ENCODE measurements around the gene INF2. TPM values are rescaled to one million over a fixed set of nuclear protein-coding genes. Genes with fewer than 3 reads are reported as not detected.
"Not testable (repeated sequence)": the region's sequence is repeated elsewhere in the genome, so short reads cannot be mapped to it uniquely, and the experiment has no call there.

INF2 gene
- total RNA-seq, 2 experiments from 2014 or later, result 74.9 to 76.9 TPM

DNA sequence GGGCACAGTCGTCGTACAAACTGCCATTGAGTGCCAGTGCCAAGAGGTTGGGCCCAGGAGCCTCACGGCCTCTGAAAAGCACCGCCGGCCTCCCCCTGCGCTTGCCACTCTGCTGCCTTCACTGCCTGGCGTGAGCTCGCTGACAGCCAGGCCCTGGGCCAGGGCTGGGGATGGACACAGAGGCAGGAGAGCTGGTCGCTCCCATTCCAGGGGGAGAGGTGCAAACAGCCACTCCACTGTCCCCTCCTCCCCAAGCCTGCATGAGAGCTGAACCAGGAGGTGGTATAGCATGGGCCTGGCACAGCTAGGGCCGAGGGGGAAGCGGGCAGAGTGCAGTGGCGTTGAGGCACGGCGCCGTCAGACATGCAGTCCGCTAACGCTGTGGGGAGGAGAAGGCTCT lies 39.2 kb downstream of the INF2 start:
- POLR2A ChIA-PET, result no interaction called here
- Histone ChIP-seq H3K4me3 (ENCODE audit: low read length) (no peak overlapping the region), H3K27ac (ENCODE audit: low read depth in 1 of 2, low read length in 2 of 2) (no peak overlapping the region), H3K36me3 (ENCODE audit: insufficient read depth, low read length) (no peaks in the 10 kb centered on the region), H3K4me1 (ENCODE audit: insufficient read depth, low read length) (peaks cover 10% of the 10 kb centered on the region), H3K9me3 (ENCODE audit: control insufficient read depth in 1 of 2, insufficient read depth in 1 of 2, low read length in 2 of 2) (peaks cover 0 to 4% of the 10 kb centered on the region in 2 experiments), H3K27me3 (ENCODE audit: control insufficient read depth in 1 of 2, insufficient read depth in 2 of 2, low read length in 2 of 2) (peaks cover 0 to 4% of the 10 kb centered on the region in 2 experiments)
- no peaks in the 10 kb centered on the region for H3K9me3 Mint-ChIP-seq
- DNase-seq (no peak), ATAC-seq (ENCODE audit: poor library complexity) (no peak)
- H3K27me3 Mint-ChIP-seq, result no peaks in the 10 kb centered on the region
- H3K36me3 Mint-ChIP-seq (ENCODE audit: low read depth), result no peaks in the 10 kb centered on the region
- H3K4me3 Mint-ChIP-seq, result no peak overlapping the region
- no peaks in the 10 kb centered on the region for H3K4me1 Mint-ChIP-seq (ENCODE audit: low read depth)
- CTCF ChIA-PET, result no interaction called here
- TF ChIP-seq, protein P1, sequence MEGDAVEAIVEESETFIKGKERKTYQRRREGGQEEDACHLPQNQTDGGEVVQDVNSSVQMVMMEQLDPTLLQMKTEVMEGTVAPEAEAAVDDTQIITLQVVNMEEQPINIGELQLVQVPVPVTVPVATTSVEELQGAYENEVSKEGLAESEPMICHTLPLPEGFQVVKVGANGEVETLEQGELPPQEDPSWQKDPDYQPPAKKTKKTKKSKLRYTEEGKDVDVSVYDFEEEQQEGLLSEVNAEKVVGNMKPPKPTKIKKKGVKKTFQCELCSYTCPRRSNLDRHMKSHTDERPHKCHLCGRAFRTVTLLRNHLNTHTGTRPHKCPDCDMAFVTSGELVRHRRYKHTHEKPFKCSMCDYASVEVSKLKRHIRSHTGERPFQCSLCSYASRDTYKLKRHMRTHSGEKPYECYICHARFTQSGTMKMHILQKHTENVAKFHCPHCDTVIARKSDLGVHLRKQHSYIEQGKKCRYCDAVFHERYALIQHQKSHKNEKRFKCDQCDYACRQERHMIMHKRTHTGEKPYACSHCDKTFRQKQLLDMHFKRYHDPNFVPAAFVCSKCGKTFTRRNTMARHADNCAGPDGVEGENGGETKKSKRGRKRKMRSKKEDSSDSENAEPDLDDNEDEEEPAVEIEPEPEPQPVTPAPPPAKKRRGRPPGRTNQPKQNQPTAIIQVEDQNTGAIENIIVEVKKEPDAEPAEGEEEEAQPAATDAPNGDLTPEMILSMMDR (IDR thresholded peaks at IDR 0.05), result no peak
- intact Hi-C loops (cut with DNase I, micrococcal nuclease), result no loop called here
- H3K27ac Mint-ChIP-seq, result no peak overlapping the region

DNA sequence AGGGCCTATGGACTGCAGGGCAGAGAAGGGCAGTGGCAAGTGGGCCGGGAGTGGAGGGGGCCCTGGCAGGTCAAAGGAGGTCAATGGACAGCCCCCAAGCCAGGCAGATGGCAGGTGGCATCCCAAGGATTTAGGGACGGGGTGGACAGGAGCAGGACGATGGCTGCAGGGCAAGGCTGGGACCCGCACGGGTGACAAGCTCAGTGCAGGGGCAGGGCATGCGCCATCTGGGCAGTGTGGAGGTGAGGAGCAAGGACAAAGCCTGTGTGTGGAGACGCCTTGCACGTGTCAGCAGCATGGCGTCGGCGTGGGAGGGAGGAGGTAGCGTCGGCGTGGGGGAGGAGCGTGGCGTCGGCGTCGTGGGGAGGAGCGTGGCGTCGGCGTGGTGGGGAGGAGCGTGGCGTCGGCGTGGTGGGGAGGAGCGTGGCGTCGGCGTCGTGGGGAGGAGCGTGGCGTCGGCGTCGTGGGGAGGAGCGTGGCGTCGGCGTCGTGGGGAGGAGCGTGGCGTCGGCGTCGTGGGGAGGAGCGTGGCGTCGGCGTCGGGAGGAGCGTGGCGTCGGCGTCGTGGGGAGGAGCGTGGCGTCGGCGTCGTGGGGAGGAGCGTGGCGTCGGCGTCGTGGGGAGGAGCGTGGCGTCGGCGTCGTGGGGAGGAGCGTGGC lies 39.9 kb downstream of the INF2 start:
- POLR2A ChIA-PET; H3K9me3 ChIP-seq (ENCODE audit: control insufficient read depth in 1 of 2, insufficient read depth in 1 of 2, low read length in 2 of 2); H3K27ac ChIP-seq (ENCODE audit: low read depth in 1 of 2, low read length in 2 of 2); H3K27me3 ChIP-seq (ENCODE audit: control insufficient read depth in 1 of 2, insufficient read depth in 2 of 2, low read length in 2 of 2); H3K27me3 Mint-ChIP-seq; DNase-seq; H3K4me1 ChIP-seq (ENCODE audit: insufficient read depth, low read length); H3K4me1 Mint-ChIP-seq (ENCODE audit: low read depth); H3K27ac Mint-ChIP-seq; H3K36me3 Mint-ChIP-seq (ENCODE audit: low read depth); H3K4me3 Mint-ChIP-seq; ATAC-seq (ENCODE audit: poor library complexity); intact Hi-C loops (cut with DNase I, micrococcal nuclease); H3K9me3 Mint-ChIP-seq; H3K36me3 ChIP-seq (ENCODE audit: insufficient read depth, low read length); CTCF ChIA-PET; H3K4me3 ChIP-seq (ENCODE audit: low read length): not testable (repeated sequence)

DNA sequence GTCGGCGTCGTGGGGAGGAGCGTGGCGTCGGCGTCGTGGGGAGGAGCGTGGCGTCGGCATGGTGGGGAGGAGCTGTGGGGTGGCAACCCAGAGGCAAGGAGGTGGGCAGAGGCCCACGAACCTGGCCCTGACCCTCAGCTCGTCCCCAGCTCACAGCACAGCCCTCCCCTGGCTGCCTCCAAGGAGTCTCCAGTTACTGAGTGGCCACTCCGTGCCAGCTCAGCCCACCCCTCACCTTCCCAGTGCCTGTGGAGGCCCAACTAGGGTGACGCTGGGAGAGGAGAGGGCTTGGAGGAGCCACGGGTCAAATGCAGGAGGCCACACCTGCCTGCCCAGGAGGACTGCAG lies 40.4 kb downstream of the INF2 start:
- Histone ChIP-seq H3K4me3 (ENCODE audit: low read length) (no peak overlapping the region), H3K27me3 (ENCODE audit: control insufficient read depth in 1 of 2, insufficient read depth in 2 of 2, low read length in 2 of 2) (peaks cover 0 to 2% of the 10 kb centered on the region in 2 experiments), H3K4me1 (ENCODE audit: insufficient read depth, low read length) (peaks cover 3% of the 10 kb centered on the region), H3K27ac (ENCODE audit: low read depth in 1 of 2, low read length in 2 of 2) (no peak overlapping the region), H3K36me3 (ENCODE audit: insufficient read depth, low read length) (no peaks in the 10 kb centered on the region), H3K9me3 (ENCODE audit: control insufficient read depth in 1 of 2, insufficient read depth in 1 of 2, low read length in 2 of 2) (peaks cover 0 to 4% of the 10 kb centered on the region in 2 experiments)
- ChIA-PET POLR2A (no interaction called here), CTCF (no interaction called here)
- Mint-ChIP-seq H3K4me1 (ENCODE audit: low read depth) (no peaks in the 10 kb centered on the region), H3K27me3 (no peaks in the 10 kb centered on the region), H3K9me3 (no peaks in the 10 kb centered on the region), H3K27ac (no peak overlapping the region), H3K36me3 (ENCODE audit: low read depth) (no peaks in the 10 kb centered on the region), H3K4me3 (no peak overlapping the region)
- ATAC-seq (ENCODE audit: poor library complexity) (no peak), DNase-seq (no peak)
- TF ChIP-seq, protein P1 (IDR thresholded peaks at IDR 0.05), result no peak
- intact Hi-C loops (cut with DNase I, micrococcal nuclease), result no loop called here

DNA sequence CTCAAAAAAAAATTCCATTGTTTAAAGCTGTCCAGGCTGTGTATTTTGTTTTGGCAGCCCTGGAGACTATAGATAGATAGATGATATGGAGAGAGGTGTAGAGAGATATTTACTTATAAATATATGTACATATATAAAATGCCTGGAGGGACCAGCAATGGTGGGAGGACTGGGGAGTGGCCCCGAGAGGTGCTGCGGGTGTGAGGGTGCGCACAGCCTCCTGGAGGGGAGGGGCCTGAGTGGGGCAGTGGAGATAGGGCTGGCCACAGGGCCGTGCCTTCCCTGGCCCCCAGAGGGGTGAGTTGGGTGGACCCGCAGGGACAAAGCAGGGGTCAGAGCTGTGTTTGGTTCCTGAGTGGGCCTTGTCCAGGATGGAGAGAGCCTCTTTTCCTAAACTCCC lies 41.1 kb downstream of the INF2 start:
- H3K4me1 ChIP-seq (ENCODE audit: insufficient read depth, low read length), result no peaks in the 10 kb centered on the region
- H3K4me3 ChIP-seq (ENCODE audit: low read length), result no peak overlapping the region
- Mint-ChIP-seq H3K36me3 (ENCODE audit: low read depth) (no peaks in the 10 kb centered on the region), H3K4me3 (no peak overlapping the region), H3K9me3 (no peaks in the 10 kb centered on the region), H3K27ac (no peak overlapping the region), H3K4me1 (ENCODE audit: low read depth) (no peaks in the 10 kb centered on the region), H3K27me3 (no peaks in the 10 kb centered on the region)
- no peak for ATAC-seq (ENCODE audit: poor library complexity)
- TF ChIP-seq, protein P1 (IDR thresholded peaks at IDR 0.05), result no peak
- POLR2A ChIA-PET, result no interaction called here
- CTCF ChIA-PET, result no interaction called here
- H3K9me3 ChIP-seq (ENCODE audit: control insufficient read depth in 1 of 2, insufficient read depth in 1 of 2, low read length in 2 of 2), result peaks cover 0 to 4% of the 10 kb centered on the region in 2 experiments
- no peaks in the 10 kb centered on the region for H3K27me3 ChIP-seq (ENCODE audit: control insufficient read depth in 1 of 2, insufficient read depth in 2 of 2, low read length in 2 of 2)
- no peak for DNase-seq
- H3K27ac ChIP-seq (ENCODE audit: low read depth in 1 of 2, low read length in 2 of 2), result no peak overlapping the region
- no peaks in the 10 kb centered on the region for H3K36me3 ChIP-seq (ENCODE audit: insufficient read depth, low read length)
- intact Hi-C loops (cut with DNase I, micrococcal nuclease), result no loop called here
